B cell (primary cell): Measurements from ENCODE around the gene DPH2.

Experiments used
- EZH2 ChIP-seq: IDR thresholded peaks from 2 replicates; pipeline ENCODE4 v1.6.1; 2012; ENCODE audit warnings: borderline replicate concordance, low read depth, mild to moderate bottlenecking, moderate library complexity, low read length; ENCODE audit not compliant: insufficient read depth, poor library complexity, severe bottlenecking
- TF ChIP-seq, protein P1 (sequence below): fragments of 200-600 bp; IDR thresholded peaks from one replicate; pipeline ENCODE4 v1.8.0; 2022; ENCODE audit warnings: antibody characterized with exemption, mild to moderate bottlenecking

- TF ChIP-seq, protein P1, sequence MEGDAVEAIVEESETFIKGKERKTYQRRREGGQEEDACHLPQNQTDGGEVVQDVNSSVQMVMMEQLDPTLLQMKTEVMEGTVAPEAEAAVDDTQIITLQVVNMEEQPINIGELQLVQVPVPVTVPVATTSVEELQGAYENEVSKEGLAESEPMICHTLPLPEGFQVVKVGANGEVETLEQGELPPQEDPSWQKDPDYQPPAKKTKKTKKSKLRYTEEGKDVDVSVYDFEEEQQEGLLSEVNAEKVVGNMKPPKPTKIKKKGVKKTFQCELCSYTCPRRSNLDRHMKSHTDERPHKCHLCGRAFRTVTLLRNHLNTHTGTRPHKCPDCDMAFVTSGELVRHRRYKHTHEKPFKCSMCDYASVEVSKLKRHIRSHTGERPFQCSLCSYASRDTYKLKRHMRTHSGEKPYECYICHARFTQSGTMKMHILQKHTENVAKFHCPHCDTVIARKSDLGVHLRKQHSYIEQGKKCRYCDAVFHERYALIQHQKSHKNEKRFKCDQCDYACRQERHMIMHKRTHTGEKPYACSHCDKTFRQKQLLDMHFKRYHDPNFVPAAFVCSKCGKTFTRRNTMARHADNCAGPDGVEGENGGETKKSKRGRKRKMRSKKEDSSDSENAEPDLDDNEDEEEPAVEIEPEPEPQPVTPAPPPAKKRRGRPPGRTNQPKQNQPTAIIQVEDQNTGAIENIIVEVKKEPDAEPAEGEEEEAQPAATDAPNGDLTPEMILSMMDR: no peak
- TF ChIP-seq EZH2: no peak
Observed at GRCh38 chr1:43962324-43962723, 7.5 kb upstream of the DPH2 start.
